ENCODE results near the gene LARP4.

DNA sequence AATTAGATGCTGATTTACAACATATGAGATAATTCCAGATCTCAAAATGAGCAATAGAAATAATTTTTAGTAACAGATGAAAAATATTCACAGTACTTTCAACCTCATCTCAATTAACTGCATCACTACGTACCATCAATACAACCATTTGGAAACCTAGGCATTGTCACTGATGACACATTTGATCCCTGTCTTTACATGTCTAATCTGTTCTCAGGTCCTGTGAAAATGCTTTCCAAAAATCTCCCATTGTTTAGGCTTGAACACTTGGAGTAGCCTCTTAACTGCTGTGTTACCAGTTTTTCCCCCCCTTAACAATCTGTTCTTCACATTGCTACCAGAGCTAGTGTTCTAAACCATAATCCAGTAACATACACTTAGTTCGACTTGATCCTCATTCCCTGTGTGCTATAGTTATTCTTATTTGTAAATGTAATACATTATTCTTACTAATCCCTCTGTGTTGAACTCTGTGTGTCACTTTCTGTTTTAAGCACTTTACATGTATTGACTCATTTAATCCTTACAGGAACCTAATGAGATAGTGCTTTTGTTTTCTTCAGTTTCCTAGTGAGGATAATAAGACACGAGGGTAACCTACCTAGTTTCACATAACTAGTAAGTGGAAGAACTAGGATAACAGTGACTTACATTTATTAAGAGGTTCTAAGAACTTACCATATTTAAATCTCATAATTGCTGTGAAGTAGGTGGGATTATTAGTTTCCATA, 41.7 kb downstream of the LARP4 start:
- TF ChIP-seq POLR2A (IDR thresholded peaks at IDR 0.05) = no peak
- TF ChIP-seq, protein P1, sequence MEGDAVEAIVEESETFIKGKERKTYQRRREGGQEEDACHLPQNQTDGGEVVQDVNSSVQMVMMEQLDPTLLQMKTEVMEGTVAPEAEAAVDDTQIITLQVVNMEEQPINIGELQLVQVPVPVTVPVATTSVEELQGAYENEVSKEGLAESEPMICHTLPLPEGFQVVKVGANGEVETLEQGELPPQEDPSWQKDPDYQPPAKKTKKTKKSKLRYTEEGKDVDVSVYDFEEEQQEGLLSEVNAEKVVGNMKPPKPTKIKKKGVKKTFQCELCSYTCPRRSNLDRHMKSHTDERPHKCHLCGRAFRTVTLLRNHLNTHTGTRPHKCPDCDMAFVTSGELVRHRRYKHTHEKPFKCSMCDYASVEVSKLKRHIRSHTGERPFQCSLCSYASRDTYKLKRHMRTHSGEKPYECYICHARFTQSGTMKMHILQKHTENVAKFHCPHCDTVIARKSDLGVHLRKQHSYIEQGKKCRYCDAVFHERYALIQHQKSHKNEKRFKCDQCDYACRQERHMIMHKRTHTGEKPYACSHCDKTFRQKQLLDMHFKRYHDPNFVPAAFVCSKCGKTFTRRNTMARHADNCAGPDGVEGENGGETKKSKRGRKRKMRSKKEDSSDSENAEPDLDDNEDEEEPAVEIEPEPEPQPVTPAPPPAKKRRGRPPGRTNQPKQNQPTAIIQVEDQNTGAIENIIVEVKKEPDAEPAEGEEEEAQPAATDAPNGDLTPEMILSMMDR (IDR thresholded peaks at IDR 0.05) = no peak

All from Peyer's patch (tissue), 4 donors.